ENCODE measurements around the gene RAB3IP. TPM values are rescaled to one million over a fixed set of nuclear protein-coding genes. Genes with fewer than 3 reads are reported as not detected.
"Not testable (repeated sequence)": the region's sequence is repeated elsewhere in the genome, so short reads cannot be mapped to it uniquely, and the experiment has no call there.

The RAB3IP gene
- total RNA-seq, 1 donor from 2014 or later, result 33.6 TPM

DNA sequence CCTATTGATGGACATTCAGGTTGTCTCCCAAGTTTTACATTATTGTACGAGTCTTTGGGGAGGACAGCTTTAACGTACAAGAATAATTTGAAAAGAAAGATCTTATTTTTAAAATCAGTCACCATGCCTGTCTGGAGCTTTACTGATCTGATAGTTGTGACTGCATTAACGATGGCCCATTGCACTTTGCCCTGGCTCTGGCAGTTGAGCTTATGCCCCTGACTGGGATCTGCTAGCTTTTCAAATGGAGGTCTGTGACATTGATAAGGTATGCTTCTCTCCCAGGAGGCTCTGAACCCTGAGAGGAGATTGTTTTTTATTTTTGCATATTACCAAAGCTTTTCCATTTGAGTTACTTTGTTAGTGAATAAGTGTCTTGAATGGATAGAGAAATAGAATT, 17.9 kb upstream of the RAB3IP start:
- Mint-ChIP-seq H3K4me1 (no peaks in the 10 kb centered on the region), H3K9me3 (no peaks in the 10 kb centered on the region), H3K27me3 (peaks cover 39% of the 10 kb centered on the region), H3K4me3 (no peak overlapping the region), H3K27ac (no peak overlapping the region), H3K36me3 (ENCODE audit: low read depth) (no peaks in the 10 kb centered on the region)
- DNase-seq, result no peak
- intact Hi-C loops (cut with micrococcal nuclease), result no loop called here

GRCh38 chr12:69726922-69727321, 11.7 kb upstream of the RAB3IP start:
- no peaks in the 10 kb centered on the region for H3K9me3 Mint-ChIP-seq
- H3K27ac Mint-ChIP-seq, result no peak overlapping the region

DNA sequence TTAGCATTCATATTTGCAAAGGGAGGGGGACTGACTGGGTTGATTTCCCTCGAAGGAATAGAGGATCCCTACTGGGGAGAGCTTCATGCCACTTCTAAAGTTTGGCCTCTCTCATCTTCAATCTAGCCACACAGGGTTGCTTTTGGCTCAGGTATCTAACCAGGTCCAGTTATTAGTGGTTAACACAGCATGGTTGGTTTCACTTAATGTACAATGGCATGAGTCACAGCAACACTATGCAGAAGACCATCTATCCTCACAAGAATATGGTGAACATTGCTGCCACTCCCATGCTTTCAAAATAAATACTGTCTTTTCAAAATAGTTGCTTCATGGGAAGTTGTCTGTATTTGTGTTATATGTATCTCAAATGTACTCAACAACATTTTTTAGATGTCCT, 6.6 kb upstream of the RAB3IP start:
- no peak for DNase-seq
- no peak overlapping the region for H3K4me3 Mint-ChIP-seq
- no peak overlapping the region for H3K27ac Mint-ChIP-seq
- intact Hi-C loops (cut with micrococcal nuclease), result no loop called here
- H3K9me3 Mint-ChIP-seq, result no peaks in the 10 kb centered on the region
- no peaks in the 10 kb centered on the region for H3K4me1 Mint-ChIP-seq
- no peaks in the 10 kb centered on the region for H3K36me3 Mint-ChIP-seq (ENCODE audit: low read depth)
- peaks cover 50% of the 10 kb centered on the region for H3K27me3 Mint-ChIP-seq

More at GRCh38 chr12:69726922-69727321, 11.7 kb upstream of the RAB3IP start:
- Mint-ChIP-seq H3K36me3 (ENCODE audit: low read depth) (no peaks in the 10 kb centered on the region), H3K4me3 (no peak overlapping the region), H3K4me1 (no peaks in the 10 kb centered on the region), H3K27me3 (peaks cover 42% of the 10 kb centered on the region)
- DNase-seq, result no peak
- intact Hi-C loops (cut with micrococcal nuclease), result no loop called here

GRCh38 chr12:69733638-69734037, 5.0 kb upstream of the RAB3IP start:
- no peaks in the 10 kb centered on the region for H3K9me3 Mint-ChIP-seq
- peaks cover 49% of the 10 kb centered on the region for H3K27me3 Mint-ChIP-seq
- H3K4me1 Mint-ChIP-seq, result no peaks in the 10 kb centered on the region
- H3K4me3 Mint-ChIP-seq, result no peak overlapping the region
- no peak overlapping the region for H3K27ac Mint-ChIP-seq
- DNase-seq, result no peak
- intact Hi-C loops (cut with micrococcal nuclease), result no loop called here
- H3K36me3 Mint-ChIP-seq (ENCODE audit: low read depth), result no peaks in the 10 kb centered on the region

DNA sequence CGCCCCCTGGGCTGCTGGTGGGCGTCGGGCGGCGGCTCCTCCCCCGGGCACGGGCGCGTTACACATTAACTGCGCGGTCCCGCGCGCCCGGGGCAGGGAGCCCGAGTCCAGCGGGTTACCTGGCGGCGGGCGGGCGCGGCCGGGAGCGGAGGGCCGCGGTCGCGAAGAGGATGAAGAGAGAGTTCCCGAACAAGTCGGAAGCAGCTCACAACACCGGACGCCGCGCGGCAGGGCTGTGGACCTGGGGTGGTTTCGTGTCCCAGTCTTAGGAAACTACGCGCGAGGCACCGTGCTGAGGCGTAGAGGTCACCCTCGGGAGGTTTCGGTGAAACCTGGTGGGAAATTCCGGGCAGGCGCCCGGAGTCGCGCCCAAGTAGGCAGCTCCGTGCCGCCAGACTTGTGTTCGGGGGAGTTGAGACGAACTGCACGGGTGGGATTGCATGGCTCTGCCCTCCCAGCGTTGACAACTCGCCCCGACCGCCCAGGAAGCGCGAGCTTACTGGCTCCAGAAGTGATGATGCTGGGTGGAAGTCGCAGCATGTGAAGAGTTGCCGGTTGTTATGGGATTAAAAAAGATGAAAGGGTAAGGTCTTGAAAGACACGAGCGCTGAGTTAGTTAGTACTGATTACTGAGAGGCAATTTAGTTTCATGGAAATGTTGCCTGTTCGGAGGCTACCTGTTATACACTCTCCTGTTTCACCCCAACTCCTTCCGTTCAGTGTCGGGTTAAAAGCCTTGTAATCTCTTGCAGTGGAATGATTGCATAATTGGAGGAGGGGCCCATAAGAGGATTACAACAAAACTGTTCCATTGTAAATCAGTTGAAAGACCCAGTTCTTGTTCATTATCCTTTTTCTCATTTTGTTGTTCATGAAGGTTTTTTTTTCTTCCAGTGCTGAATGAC, 879 bp downstream of the RAB3IP start:
- Mint-ChIP-seq H3K27ac (peak overlapping the region; percentile 43), H3K36me3 (ENCODE audit: low read depth) (peaks cover 6% of the 10 kb centered on the region), H3K9me3 (no peaks in the 10 kb centered on the region), H3K27me3 (peaks cover 25% of the 10 kb centered on the region), H3K4me1 (peaks cover 15% of the 10 kb centered on the region), H3K4me3 (peak overlapping the region; percentile 86)
- intact Hi-C loops (cut with micrococcal nuclease), result loop anchor here (2.0 to 5.0 kb wide), 3 partner anchors 155 to 1923 kb away; partner anchors contain the start of genes CCT2, CPSF6 and ZFC3H1
- DNase-seq, result peak; percentile 89

DNA sequence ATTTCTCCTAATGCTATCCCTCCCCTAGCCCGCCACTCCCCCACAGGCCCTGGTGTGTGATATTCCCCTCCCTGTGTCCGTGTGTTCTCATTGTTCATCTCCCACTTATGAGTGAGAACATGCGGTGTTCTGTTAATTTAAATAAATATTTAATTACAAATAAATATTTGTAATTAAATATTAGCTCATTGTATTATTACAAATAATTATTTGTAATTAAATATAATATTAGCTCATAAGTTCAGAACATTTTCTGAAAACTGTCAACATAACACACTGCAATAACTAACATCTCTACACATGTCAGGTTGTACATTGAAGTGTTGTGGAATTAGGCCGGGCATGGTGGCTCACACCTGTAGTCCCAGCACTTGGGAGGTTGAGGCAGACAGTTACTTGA, 5.4 kb downstream of the RAB3IP start:
- Mint-ChIP-seq H3K27ac (no peak overlapping the region), H3K36me3 (ENCODE audit: low read depth) (peaks cover 6% of the 10 kb centered on the region), H3K4me1 (peaks cover 15% of the 10 kb centered on the region), H3K4me3 (no peak overlapping the region), H3K27me3 (peaks cover 2% of the 10 kb centered on the region), H3K9me3 (no peaks in the 10 kb centered on the region)
- no peak for DNase-seq
- intact Hi-C loops (cut with micrococcal nuclease), result no loop called here

DNA sequence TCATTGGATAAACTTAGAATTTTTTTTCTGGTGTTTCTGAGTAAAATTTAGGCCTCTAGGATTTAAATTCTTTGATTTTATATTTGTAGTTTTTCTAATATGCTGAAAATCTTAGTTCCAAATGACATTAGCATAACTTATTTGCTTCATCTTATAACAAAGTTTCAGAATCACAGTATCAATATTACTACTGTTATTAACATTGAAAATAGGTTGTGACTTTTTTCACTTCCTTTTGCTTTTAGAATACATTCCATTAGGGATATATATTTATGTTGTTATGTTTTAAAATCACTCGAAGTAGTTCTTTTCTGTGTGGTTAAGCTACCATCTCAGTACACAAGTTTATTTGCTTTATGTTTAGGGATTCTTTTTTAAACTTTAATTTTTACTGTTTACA, 12.8 kb downstream of the RAB3IP start:
- H3K9me3 Mint-ChIP-seq, result no peaks in the 10 kb centered on the region
- no peak for DNase-seq
- intact Hi-C loops (cut with micrococcal nuclease), result no loop called here
- H3K4me1 Mint-ChIP-seq, result peaks cover 2% of the 10 kb centered on the region
- H3K27ac Mint-ChIP-seq, result no peak overlapping the region
- no peaks in the 10 kb centered on the region for H3K27me3 Mint-ChIP-seq
- H3K36me3 Mint-ChIP-seq (ENCODE audit: low read depth), result peaks cover 10% of the 10 kb centered on the region
- no peak overlapping the region for H3K4me3 Mint-ChIP-seq

GRCh38 chr12:69755302-69755701, 16.6 kb downstream of the RAB3IP start:
- Mint-ChIP-seq H3K36me3 (ENCODE audit: low read depth) (peaks cover 35% of the 10 kb centered on the region), H3K27ac (no peak overlapping the region), H3K27me3 (no peaks in the 10 kb centered on the region), H3K4me1 (peaks cover 5% of the 10 kb centered on the region), H3K9me3 (peaks cover 11% of the 10 kb centered on the region), H3K4me3 (no peak overlapping the region)
- no peak for DNase-seq
- intact Hi-C loops (cut with micrococcal nuclease), result no loop called here

DNA sequence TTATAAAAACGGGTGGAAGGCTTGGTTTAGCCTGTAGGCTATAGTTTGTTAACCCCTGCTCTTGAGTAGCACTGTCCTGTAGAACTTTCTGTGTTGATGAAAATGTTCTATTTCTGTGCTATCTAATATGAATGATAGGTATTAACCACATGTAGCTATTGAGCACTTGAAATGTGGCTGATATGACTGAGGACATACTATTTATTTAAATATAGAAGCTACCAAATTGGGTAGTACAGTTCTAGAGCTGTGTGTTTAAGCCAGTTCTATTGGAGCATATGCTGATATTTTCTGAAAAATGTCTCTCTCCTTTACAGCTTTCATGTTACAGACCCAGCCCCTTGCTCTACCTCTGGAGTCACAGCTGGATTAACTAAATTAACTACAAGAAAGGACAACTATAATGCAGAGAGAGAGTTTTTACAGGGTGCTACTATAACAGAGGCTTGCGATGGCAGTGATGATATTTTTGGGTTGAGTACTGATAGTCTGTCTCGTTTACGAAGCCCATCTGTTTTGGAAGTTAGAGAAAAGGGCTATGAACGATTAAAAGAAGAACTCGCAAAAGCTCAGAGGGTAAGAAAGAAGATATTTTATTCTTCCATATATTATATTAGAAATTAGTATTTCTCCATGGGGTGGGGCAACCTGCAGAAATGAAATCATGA, 17.6 kb downstream of the RAB3IP start:
- Mint-ChIP-seq H3K27me3 (no peaks in the 10 kb centered on the region), H3K27ac (no peak overlapping the region), H3K9me3 (peaks cover 16% of the 10 kb centered on the region), H3K4me3 (no peak overlapping the region), H3K4me1 (peaks cover 3% of the 10 kb centered on the region), H3K36me3 (ENCODE audit: low read depth) (peaks cover 43% of the 10 kb centered on the region)
- intact Hi-C loops (cut with micrococcal nuclease), result no loop called here
- no peak for DNase-seq

DNA sequence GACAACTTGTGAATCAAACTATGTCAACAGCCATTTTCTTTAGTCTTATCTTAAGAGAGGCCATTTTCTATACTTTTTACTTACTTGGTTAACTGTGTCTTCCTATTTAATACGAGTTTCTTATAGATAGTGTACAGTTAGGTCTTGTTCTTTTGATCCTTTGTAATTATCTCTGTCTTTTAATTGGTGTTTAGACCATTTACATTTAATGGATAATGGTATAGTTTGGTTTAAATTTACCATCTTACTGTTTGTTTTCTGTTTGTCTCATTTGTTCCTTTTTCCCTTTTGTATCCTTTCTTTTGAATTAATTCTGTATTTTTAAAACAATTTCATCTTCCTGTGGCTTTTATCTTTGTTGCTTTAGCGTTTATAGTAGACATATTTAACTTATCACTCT, 19.4 kb downstream of the RAB3IP start:
- Mint-ChIP-seq H3K4me1 (peaks cover 3% of the 10 kb centered on the region), H3K27me3 (no peaks in the 10 kb centered on the region), H3K27ac (no peak overlapping the region), H3K36me3 (ENCODE audit: low read depth) (peaks cover 51% of the 10 kb centered on the region), H3K4me3 (no peak overlapping the region), H3K9me3 (peaks cover 16% of the 10 kb centered on the region)
- no peak for DNase-seq
- intact Hi-C loops (cut with micrococcal nuclease), result no loop called here

DNA sequence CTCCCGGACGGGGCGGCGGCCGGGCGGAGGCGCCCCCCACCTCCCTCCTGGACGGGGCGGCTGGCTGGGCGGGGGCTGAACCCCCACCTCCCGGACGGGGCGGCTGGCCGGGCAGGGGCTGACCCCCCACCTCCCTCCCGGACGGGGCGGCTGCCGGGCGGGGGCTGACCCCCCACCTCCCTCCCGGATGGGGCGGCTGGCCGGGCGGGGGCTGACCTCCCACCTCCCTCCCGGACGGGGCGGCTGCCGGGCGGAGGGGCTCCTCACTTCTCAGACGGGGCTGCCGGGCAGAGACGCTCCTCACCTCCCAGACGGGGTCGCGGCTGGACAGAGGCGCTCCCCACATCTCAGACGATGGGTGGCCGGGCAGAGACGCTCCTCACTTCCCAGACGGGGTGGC, 20.9 kb downstream of the RAB3IP start:
- H3K36me3 Mint-ChIP-seq (ENCODE audit: low read depth), result peaks cover 51% of the 10 kb centered on the region
- H3K27ac Mint-ChIP-seq; H3K4me1 Mint-ChIP-seq; intact Hi-C loops (cut with micrococcal nuclease); H3K27me3 Mint-ChIP-seq; H3K4me3 Mint-ChIP-seq; DNase-seq: not testable (repeated sequence)
- H3K9me3 Mint-ChIP-seq, result peaks cover 22% of the 10 kb centered on the region

DNA sequence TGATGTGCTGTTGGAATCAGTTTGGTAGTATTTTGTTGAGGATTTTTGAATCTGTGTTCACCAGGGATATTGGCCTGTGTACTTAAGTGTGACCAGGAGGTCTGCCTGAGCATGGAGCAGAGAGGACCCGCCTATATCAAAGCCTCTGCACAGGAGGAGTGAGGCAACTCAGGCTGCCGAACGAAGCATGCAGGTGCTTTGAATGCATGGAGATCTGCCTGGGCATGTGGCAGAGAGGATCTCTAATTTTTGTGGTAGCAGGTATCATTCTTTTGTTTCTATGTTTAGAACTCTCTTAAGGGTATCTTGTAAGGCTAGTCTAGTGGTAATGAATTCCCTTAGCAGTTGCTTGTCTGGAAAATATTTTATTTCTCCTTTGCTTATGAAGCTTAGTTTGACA, 26.9 kb downstream of the RAB3IP start:
- Mint-ChIP-seq H3K27ac (no peak overlapping the region), H3K36me3 (ENCODE audit: low read depth) (peaks cover 69% of the 10 kb centered on the region), H3K4me1 (no peaks in the 10 kb centered on the region), H3K9me3 (peaks cover 32% of the 10 kb centered on the region), H3K27me3 (no peaks in the 10 kb centered on the region), H3K4me3 (no peak overlapping the region)
- intact Hi-C loops (cut with micrococcal nuclease), result no loop called here
- no peak for DNase-seq

GRCh38 chr12:69766260-69766659, 27.6 kb downstream of the RAB3IP start:
- Mint-ChIP-seq H3K36me3 (ENCODE audit: low read depth) (peaks cover 65% of the 10 kb centered on the region), H3K4me3 (no peak overlapping the region), H3K27ac (no peak overlapping the region), H3K27me3 (no peaks in the 10 kb centered on the region), H3K9me3 (peaks cover 30% of the 10 kb centered on the region), H3K4me1 (no peaks in the 10 kb centered on the region)
- no peak for DNase-seq
- intact Hi-C loops (cut with micrococcal nuclease), result no loop called here

GRCh38 chr12:69779928-69780327, 41.3 kb downstream of the RAB3IP start:
- no peak overlapping the region for H3K27ac Mint-ChIP-seq
- intact Hi-C loops (cut with micrococcal nuclease), result no loop called here

More at GRCh38 chr12:69779928-69780327, 41.3 kb downstream of the RAB3IP start:
- no peak for DNase-seq
- Mint-ChIP-seq H3K4me1 (no peaks in the 10 kb centered on the region), H3K9me3 (peaks cover 5% of the 10 kb centered on the region), H3K4me3 (no peak overlapping the region), H3K36me3 (ENCODE audit: low read depth) (peaks cover 12% of the 10 kb centered on the region), H3K27me3 (no peaks in the 10 kb centered on the region)
